Endometrium (tissue), 2 donors: ENCODE results near the gene LRRC7.

Experiments used
- FAIRE-seq: peaks from 2 replicates; lab custom pipeline; 2012; peaks lifted over from hg19 to GRCh38; lab: Jason Lieb, UNC
- donor health status: control.
- donor health status: control.

Gene LRRC7

GRCh38 chr1:69976896-69977295, 409.2 kb downstream of the LRRC7 start:
- FAIRE-seq: no peak

GRCh38 chr1:69982992-69983391, 415.3 kb downstream of the LRRC7 start:
- FAIRE-seq: no peak

- FAIRE-seq: no peak
These were observed 417.7 kb downstream of the LRRC7 start for GRCh38 chr1:69985376-69985775.

- FAIRE-seq: no peak
These were observed 418.2 kb downstream of the LRRC7 start for GRCh38 chr1:69985901-69986439.

GRCh38 chr1:69987881-69988280, 420.2 kb downstream of the LRRC7 start:
- FAIRE-seq: no peak

- no peak for FAIRE-seq
These were observed 423.9 kb downstream of the LRRC7 start for GRCh38 chr1:69991644-69992043.

GRCh38 chr1:69992594-69992993, 424.9 kb downstream of the LRRC7 start:
- FAIRE-seq: no peak

GRCh38 chr1:69993810-69994209, 426.1 kb downstream of the LRRC7 start:
- no peak for FAIRE-seq

- FAIRE-seq: no peak
These were observed 426.5 kb downstream of the LRRC7 start for GRCh38 chr1:69994241-69994640.

GRCh38 chr1:69998847-69999246, 431.1 kb downstream of the LRRC7 start:
- FAIRE-seq: no peak

- no peak for FAIRE-seq
These were observed 435.6 kb downstream of the LRRC7 start for GRCh38 chr1:70003211-70003908.

GRCh38 chr1:70005386-70006034, 437.8 kb downstream of the LRRC7 start:
- FAIRE-seq: no peak

GRCh38 chr1:70008660-70009059, 440.9 kb downstream of the LRRC7 start:
- no peak for FAIRE-seq

- FAIRE-seq: no peak
These were observed 450.0 kb downstream of the LRRC7 start for GRCh38 chr1:70017770-70018169.

- no peak for FAIRE-seq
These were observed 456.6 kb downstream of the LRRC7 start for GRCh38 chr1:70024272-70024671.

GRCh38 chr1:70025052-70025451, 457.3 kb downstream of the LRRC7 start:
- FAIRE-seq: no peak

- no peak for FAIRE-seq
These were observed 458.1 kb downstream of the LRRC7 start for GRCh38 chr1:70025846-70026245.

- FAIRE-seq: no peak
These were observed 465.6 kb downstream of the LRRC7 start for GRCh38 chr1:70033266-70033873.

- no peak for FAIRE-seq
These were observed 466.2 kb downstream of the LRRC7 start for GRCh38 chr1:70033936-70034335.

- no peak for FAIRE-seq
These were observed 466.7 kb downstream of the LRRC7 start for GRCh38 chr1:70034403-70034802.

GRCh38 chr1:70038025-70038424, 470.3 kb downstream of the LRRC7 start:
- FAIRE-seq: no peak

GRCh38 chr1:70039485-70039884, 471.8 kb downstream of the LRRC7 start:
- FAIRE-seq: no peak

- FAIRE-seq: no peak
These were observed 473.8 kb downstream of the LRRC7 start for GRCh38 chr1:70041317-70042045.
